Measurements from ENCODE around the gene LRRC56. TPM values are rescaled to one million over a fixed set of nuclear protein-coding genes. Genes with fewer than 3 reads are reported as not detected.

The LRRC56 gene
- total and polyA plus RNA-seq, 2 of the 13 experiments (the other 11 are each of a cell fraction or from before 2014, with no cell fraction given): 0.11 to 0.29 TPM

DNA sequence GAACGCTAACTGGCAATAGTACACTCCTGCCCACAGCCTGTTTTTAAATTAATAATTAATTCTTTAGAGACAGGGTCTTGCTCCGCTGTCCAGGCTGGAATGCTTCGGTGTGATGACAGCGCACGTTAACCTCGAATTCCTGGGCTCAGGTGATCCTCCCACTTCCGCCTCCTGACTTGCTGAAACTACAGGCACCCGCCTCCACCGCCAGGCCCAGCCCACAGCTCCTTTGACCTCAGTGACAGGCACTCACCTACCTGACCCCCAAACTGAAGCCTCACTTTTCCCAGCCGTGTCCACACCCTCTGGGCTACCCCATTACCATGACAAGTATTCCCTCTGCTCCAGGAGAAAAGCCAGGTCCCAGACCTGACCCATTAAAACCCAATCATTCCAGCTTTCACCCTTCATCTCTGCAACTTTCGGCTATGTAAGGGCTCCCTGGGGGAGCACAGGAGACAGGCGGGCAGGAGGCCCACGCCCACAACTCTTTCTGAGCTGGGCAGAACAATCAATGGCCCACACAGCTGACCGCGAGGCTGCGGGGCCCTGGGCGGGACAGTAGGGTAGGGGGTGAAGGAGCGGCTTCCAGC is 22.5 kb downstream of the LRRC56 start (continued):
- TF ChIP-seq, protein P1, sequence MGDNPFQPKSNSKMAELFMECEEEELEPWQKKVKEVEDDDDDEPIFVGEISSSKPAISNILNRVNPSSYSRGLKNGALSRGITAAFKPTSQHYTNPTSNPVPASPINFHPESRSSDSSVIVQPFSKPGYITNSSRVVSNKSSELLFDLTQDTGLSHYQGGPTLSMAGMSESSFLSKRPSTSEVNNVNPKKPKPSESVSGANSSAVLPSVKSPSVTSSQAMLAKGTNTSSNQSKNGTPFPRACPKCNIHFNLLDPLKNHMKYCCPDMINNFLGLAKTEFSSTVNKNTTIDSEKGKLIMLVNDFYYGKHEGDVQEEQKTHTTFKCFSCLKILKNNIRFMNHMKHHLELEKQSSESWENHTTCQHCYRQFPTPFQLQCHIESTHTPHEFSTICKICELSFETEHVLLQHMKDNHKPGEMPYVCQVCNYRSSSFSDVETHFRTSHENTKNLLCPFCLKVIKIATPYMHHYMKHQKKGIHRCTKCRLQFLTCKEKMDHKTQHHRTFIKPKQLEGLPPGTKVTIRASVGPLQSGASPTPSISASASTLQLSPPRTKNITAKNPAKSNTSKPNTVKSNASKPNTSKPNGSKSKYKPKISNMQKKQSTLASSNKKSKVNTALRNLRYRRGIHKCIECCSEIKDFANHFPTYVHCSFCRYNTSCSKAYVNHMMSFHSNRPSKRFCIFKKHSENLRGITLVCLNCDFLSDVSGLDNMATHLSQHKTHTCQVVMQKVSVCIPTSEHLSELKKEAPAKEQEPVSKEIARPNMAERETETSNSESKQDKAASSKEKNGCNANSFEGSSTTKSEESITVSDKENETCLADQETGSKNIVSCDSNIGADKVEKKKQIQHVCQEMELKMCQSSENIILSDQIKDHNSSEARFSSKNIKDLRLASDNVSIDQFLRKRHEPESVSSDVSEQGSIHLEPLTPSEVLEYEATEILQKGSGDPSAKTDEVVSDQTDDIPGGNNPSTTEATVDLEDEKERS (CRISPR knock-in tag; IDR thresholded peaks at IDR 0.05): peak; percentile 61; the same call in 1 of the 2 replicates
- TF ChIP-seq PHF5A (CRISPR knock-in tag; IDR thresholded peaks at IDR 0.05; ENCODE audit: low read depth, unreplicated experiment) (peak; percentile 26), HIVEP1 (CRISPR knock-in tag; IDR thresholded peaks at IDR 0.05) (no peak), ZEB1 (IDR thresholded peaks at IDR 0.05; ENCODE audit: insufficient replicate concordance, low read depth) (peak; percentile 98), FOXM1 (CRISPR knock-in tag; IDR thresholded peaks at IDR 0.05) (no peak), MYNN (CRISPR knock-in tag; IDR thresholded peaks at IDR 0.05; ENCODE audit: low read depth) (no peak), TOE1 (CRISPR knock-in tag; IDR thresholded peaks at IDR 0.05) (no peak), YEATS2 (CRISPR knock-in tag; IDR thresholded peaks at IDR 0.05; ENCODE audit: borderline replicate concordance) (no peak; the same call in 1 of the 2 replicates), ZNF367 (CRISPR knock-in tag; IDR thresholded peaks at IDR 0.05; ENCODE audit: borderline replicate concordance) (no peak), ZFP1 (CRISPR knock-in tag; IDR thresholded peaks at IDR 0.05) (no peak), ZNF550 (CRISPR knock-in tag; IDR thresholded peaks at IDR 0.05; ENCODE audit: borderline replicate concordance) (no peak), ZNF121 (CRISPR knock-in tag; IDR thresholded peaks at IDR 0.05) (peak; percentile 100), ZNF264 (CRISPR knock-in tag; IDR thresholded peaks at IDR 0.05) (no peak), ZNF33A (CRISPR knock-in tag; IDR thresholded peaks at IDR 0.05; ENCODE audit: borderline replicate concordance) (no peak), ZNF552 (CRISPR knock-in tag; IDR thresholded peaks at IDR 0.05; ENCODE audit: borderline replicate concordance) (no peak)
- TF ChIP-seq, protein P2, sequence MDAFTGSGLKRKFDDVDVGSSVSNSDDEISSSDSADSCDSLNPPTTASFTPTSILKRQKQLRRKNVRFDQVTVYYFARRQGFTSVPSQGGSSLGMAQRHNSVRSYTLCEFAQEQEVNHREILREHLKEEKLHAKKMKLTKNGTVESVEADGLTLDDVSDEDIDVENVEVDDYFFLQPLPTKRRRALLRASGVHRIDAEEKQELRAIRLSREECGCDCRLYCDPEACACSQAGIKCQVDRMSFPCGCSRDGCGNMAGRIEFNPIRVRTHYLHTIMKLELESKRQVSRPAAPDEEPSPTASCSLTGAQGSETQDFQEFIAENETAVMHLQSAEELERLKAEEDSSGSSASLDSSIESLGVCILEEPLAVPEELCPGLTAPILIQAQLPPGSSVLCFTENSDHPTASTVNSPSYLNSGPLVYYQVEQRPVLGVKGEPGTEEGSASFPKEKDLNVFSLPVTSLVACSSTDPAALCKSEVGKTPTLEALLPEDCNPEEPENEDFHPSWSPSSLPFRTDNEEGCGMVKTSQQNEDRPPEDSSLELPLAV (CRISPR knock-in tag; conservative IDR thresholded peaks at IDR 0.05; ENCODE audit: low read depth): no peak
- TF ChIP-seq, protein P3, sequence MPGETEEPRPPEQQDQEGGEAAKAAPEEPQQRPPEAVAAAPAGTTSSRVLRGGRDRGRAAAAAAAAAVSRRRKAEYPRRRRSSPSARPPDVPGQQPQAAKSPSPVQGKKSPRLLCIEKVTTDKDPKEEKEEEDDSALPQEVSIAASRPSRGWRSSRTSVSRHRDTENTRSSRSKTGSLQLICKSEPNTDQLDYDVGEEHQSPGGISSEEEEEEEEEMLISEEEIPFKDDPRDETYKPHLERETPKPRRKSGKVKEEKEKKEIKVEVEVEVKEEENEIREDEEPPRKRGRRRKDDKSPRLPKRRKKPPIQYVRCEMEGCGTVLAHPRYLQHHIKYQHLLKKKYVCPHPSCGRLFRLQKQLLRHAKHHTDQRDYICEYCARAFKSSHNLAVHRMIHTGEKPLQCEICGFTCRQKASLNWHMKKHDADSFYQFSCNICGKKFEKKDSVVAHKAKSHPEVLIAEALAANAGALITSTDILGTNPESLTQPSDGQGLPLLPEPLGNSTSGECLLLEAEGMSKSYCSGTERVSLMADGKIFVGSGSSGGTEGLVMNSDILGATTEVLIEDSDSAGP (CRISPR knock-in tag; IDR thresholded peaks at IDR 0.05; ENCODE audit: borderline replicate concordance): no peak
- TF ChIP-seq, protein P4, sequence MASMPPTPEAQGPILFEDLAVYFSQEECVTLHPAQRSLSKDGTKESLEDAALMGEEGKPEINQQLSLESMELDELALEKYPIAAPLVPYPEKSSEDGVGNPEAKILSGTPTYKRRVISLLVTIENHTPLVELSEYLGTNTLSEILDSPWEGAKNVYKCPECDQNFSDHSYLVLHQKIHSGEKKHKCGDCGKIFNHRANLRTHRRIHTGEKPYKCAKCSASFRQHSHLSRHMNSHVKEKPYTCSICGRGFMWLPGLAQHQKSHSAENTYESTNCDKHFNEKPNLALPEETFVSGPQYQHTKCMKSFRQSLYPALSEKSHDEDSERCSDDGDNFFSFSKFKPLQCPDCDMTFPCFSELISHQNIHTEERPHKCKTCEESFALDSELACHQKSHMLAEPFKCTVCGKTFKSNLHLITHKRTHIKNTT (CRISPR knock-in tag; IDR thresholded peaks at IDR 0.05): no peak
- TF ChIP-seq, protein P5, sequence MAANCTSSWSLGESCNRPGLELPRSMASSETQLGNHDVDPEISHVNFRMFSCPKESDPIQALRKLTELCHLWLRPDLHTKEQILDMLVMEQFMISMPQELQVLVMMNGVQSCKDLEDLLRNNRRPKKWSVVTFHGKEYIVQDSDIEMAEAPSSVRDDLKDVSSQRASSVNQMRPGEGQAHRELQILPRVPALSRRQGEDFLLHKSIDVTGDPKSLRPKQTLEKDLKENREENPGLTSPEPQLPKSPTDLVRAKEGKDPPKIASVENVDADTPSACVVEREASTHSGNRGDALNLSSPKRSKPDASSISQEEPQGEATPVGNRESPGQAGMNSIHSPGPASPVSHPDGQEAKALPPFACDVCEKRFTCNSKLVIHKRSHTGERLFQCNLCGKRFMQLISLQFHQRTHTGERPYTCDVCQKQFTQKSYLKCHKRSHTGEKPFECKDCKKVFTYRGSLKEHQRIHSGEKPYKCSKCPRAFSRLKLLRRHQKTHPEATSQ (CRISPR knock-in tag; IDR thresholded peaks at IDR 0.05; ENCODE audit: borderline replicate concordance): no peak
